Gastroesophageal sphincter (tissue), 4 donors: ENCODE results near the gene LRRN4CL. TPM values are rescaled to one million over a fixed set of nuclear protein-coding genes. Genes with fewer than 3 reads are reported as not detected.
"Not testable (repeated sequence)": the region's sequence is repeated elsewhere in the genome, so short reads cannot be mapped to it uniquely, and the experiment has no call there.

ENCODE experiments used
- ATAC-seq: fragments of 150-250 bp; one replicate; pipeline ENCODE4 v1.9.1; 2016; ENCODE audit warnings: mild to moderate bottlenecking, moderate library complexity
- H3K27ac ChIP-seq, 4 donors: fragments of 200-600 bp; sonication (generic) in 3 of 4; 1 replicate in 3 of 4; 2 replicates in 1 of 4; pipeline ENCODE4 v1.5.1; 2016 to 2019
- H3K27me3 ChIP-seq: fragments of 200-600 bp; sonication (generic); one replicate; pipeline ENCODE4 v1.5.1; 2019
- H3K36me3 ChIP-seq, 2 donors: fragments of 200-600 bp; sonication (generic); one replicate each; pipeline ENCODE4 v1.5.1; 2019; ENCODE audit warnings: control low read depth in 1 of 2
- H3K4me1 ChIP-seq, 3 donors: fragments of 200-600 bp; sonication (generic); 1 replicate in 2 of 3; 2 replicates in 1 of 3; pipeline ENCODE4 v1.5.1; 2016 to 2019; ENCODE audit warnings: control low read depth in 2 of 3
- H3K4me3 ChIP-seq, 2 donors: fragments of 200-600 bp; sonication (generic); one replicate each; pipeline ENCODE4 v1.5.1; 2019; ENCODE audit warnings: mild to moderate bottlenecking in 1 of 2, moderate library complexity in 1 of 2
- H3K9me3 ChIP-seq, 3 donors: fragments of 200-600 bp; sonication (generic); one replicate each; pipeline ENCODE4 v1.5.1; 2017 to 2019; ENCODE audit warnings: control low read depth in 2 of 3
- CTCF ChIP-seq, 4 experiments: fragments of 200-600 bp in 2 of 4; fragments of 450-650 bp in 2 of 4; sonication (generic) in 1 of 4; IDR thresholded peaks; one replicate each; pipeline ENCODE4 v1.5.1; 2017 to 2019; ENCODE audit warnings: antibody characterized with exemption in 4 of 4, mild to moderate bottlenecking in 2 of 4, moderate library complexity in 2 of 4
- EP300 ChIP-seq: sonication (generic); formaldehyde crosslinking; IDR thresholded peaks from one replicate; pipeline ENCODE4 v1.6.1; 2017; ENCODE audit warnings: antibody characterized with exemption, mild to moderate bottlenecking
- POLR2A ChIP-seq, 2 donors: fragments of 450-650 bp; IDR thresholded peaks; one replicate each; pipeline ENCODE4 v1.6.1; 2017; ENCODE audit warnings: antibody characterized with exemption in 2 of 2, mild to moderate bottlenecking in 2 of 2, moderate library complexity in 1 of 2
- POLR2AphosphoS5 ChIP-seq: sonication (generic); formaldehyde crosslinking; IDR thresholded peaks from one replicate; pipeline ENCODE4 v1.6.1; 2017; ENCODE audit warnings: antibody characterized with exemption
- WGBS, 2 donors: methylation state at CpG; one replicate each; pipeline ENCODE4 v1.1.5; 2018; ENCODE audit warnings: low coverage in 1 of 2; 5-methylcytosine and 5-hydroxymethylcytosine counted together
- total RNA-seq, 4 donors: library from RNA; depleted of rRNA; stranded (reverse); fragments of >200 nt; gene quantifications; one replicate each; pipeline ENCODE4 v1.1.0, GENCODE V29; 2016

Gene LRRN4CL
- total RNA-seq, 4 donors from 2014 or later, result 20.1 to 42.1 (median 32.1) TPM

- Histone ChIP-seq H3K27me3 (no peaks in the 10 kb centered on the region), H3K9me3 (no peaks in the 10 kb centered on the region), H3K4me1 (peaks cover 0 to 26% (median 8%) of the 10 kb centered on the region in 3 donors), H3K36me3 (peaks cover 0 to 51% of the 10 kb centered on the region in 2 donors), H3K27ac (peak overlapping the region in 1 of 4 donors; percentile 24), H3K4me3 (no peak overlapping the region)
- WGBS, 2 donors, result 38 to 44% methylated on average over 6 to 11 of the region's 14 CpGs
- TF ChIP-seq POLR2A (IDR thresholded peaks at IDR 0.05) (no peak), POLR2AphosphoS5 (peak; percentile 54), EP300 (no peak), CTCF (IDR thresholded peaks at IDR 0.05) (peak in 3 of 4 experiments; percentile 70 to 83 (median 72))
- ATAC-seq, result peak; percentile 81
Observed at GRCh38 chr11:62694455-62695167, 5.3 kb upstream of the LRRN4CL start.

GRCh38 chr11:62693624-62694023 is 4.3 kb upstream of the LRRN4CL start:
- 71 to 76% methylated on average over 1 to 4 of the region's 4 CpGs for WGBS, 2 donors
- H3K9me3 ChIP-seq, H3K27ac ChIP-seq, ATAC-seq, H3K27me3 ChIP-seq, H3K4me3 ChIP-seq: not testable (repeated sequence)
- peaks cover 0 to 51% of the 10 kb centered on the region in 2 donors for H3K36me3 ChIP-seq
- peaks cover 0 to 29% (median 8%) of the 10 kb centered on the region in 3 donors for H3K4me1 ChIP-seq

GRCh38 chr11:62688491-62688890 is 839 bp downstream of the LRRN4CL start:
- ATAC-seq, result no peak
- H3K4me3 ChIP-seq, result peak overlapping the region; percentile 22 to 47
- no peak for TF ChIP-seq CTCF (IDR thresholded peaks at IDR 0.05)
- TF ChIP-seq EP300, result no peak
- TF ChIP-seq POLR2AphosphoS5, result no peak
- no peak for TF ChIP-seq POLR2A (IDR thresholded peaks at IDR 0.05)
- H3K27ac ChIP-seq, result peak overlapping the region in 3 of 4 donors; percentile 61 to 77 (median 71)
- H3K9me3 ChIP-seq, result no peaks in the 10 kb centered on the region
- 17 to 33% methylated on average over 1 of the region's 1 CpG for WGBS, 2 donors
- H3K4me1 ChIP-seq, result peaks cover 0 to 31% (median 9%) of the 10 kb centered on the region in 3 donors
- H3K36me3 ChIP-seq, result peaks cover 0 to 38% of the 10 kb centered on the region in 2 donors
- H3K27me3 ChIP-seq, result peaks cover 18% of the 10 kb centered on the region

GRCh38 chr11:62687508-62688396 is 1.6 kb downstream of the LRRN4CL start:
- Histone ChIP-seq H3K36me3 (peaks cover 0 to 31% of the 10 kb centered on the region in 2 donors), H3K4me3 (peak overlapping the region; percentile 2 to 47), H3K27ac (peak overlapping the region in 3 of 4 donors; percentile 61 to 77 (median 71)), H3K4me1 (peaks cover 0 to 31% (median 9%) of the 10 kb centered on the region in 3 donors), H3K9me3 (no peaks in the 10 kb centered on the region), H3K27me3 (peaks cover 18% of the 10 kb centered on the region)
- no peak for ATAC-seq
- 12 to 64% methylated on average over 3 to 12 of the region's 74 CpGs for WGBS, 2 donors
- TF ChIP-seq EP300, result no peak
- TF ChIP-seq POLR2AphosphoS5, result no peak
- TF ChIP-seq POLR2A (IDR thresholded peaks at IDR 0.05), result no peak
- TF ChIP-seq CTCF (IDR thresholded peaks at IDR 0.05), result no peak

- TF ChIP-seq POLR2AphosphoS5, result no peak
- no peak for TF ChIP-seq POLR2A (IDR thresholded peaks at IDR 0.05)
- no peak for TF ChIP-seq EP300
- TF ChIP-seq CTCF (IDR thresholded peaks at IDR 0.05), result no peak
- no peak for ATAC-seq
- 91 to 100% methylated on average over 1 to 6 of the region's 7 CpGs for WGBS, 2 donors
- H3K27ac ChIP-seq, result no peak overlapping the region
- H3K27me3 ChIP-seq, result peaks cover 8% of the 10 kb centered on the region
- H3K36me3 ChIP-seq, result peaks cover 0 to 7% of the 10 kb centered on the region in 2 donors
- peaks cover 0 to 36% (median 15%) of the 10 kb centered on the region in 3 donors for H3K4me1 ChIP-seq
- no peak overlapping the region for H3K4me3 ChIP-seq
- H3K9me3 ChIP-seq, result no peaks in the 10 kb centered on the region
Observed at GRCh38 chr11:62682518-62682917, 6.8 kb downstream of the LRRN4CL start.
